Kidney epithelial cell (primary cell): ENCODE measurements around the gene C22orf31. TPM values are rescaled to one million over a fixed set of nuclear protein-coding genes. Genes with fewer than 3 reads are reported as not detected.

Source experiments
- DNase-seq: peaks from one replicate; pipeline ENCODE4 v3.0.0-alpha.2; 2010; ENCODE audit warnings: low read depth
- H3K27me3 ChIP-seq: 2 replicates; pipeline ENCODE4 v1.6.0; 2011; ENCODE audit warnings: low read length; ENCODE audit not compliant: control insufficient read depth, insufficient read depth
- H3K36me3 ChIP-seq: 2 replicates; pipeline ENCODE4 v1.5.1; 2011; ENCODE audit warnings: low read length; ENCODE audit not compliant: control insufficient read depth, insufficient read depth
- H3K4me3 ChIP-seq: 2 replicates; pipeline ENCODE4 v1.5.1; 2011; ENCODE audit warnings: low read depth, mild to moderate bottlenecking, control low read depth, low read length
- total RNA-seq: library from RNA; depleted of rRNA; stranded (reverse); fragments of >200 nt; gene quantifications from 2 replicates; pipeline ENCODE4 v1.2.3, GENCODE V29; 2015
- TF ChIP-seq, protein P1 (sequence below): IDR thresholded peaks from 2 replicates; pipeline ENCODE4 v1.5.1; 2011; ENCODE audit warnings: mild to moderate bottlenecking, moderate library complexity, low read length, control low read depth, inconsistent platforms; ENCODE audit not compliant: insufficient read depth, poor library complexity, severe bottlenecking

C22orf31 gene
- total RNA-seq, 1 donor from 2014 or later, result not detected

GRCh38 chr22:29080106-29080975 lies 18.7 kb upstream of the C22orf31 start:
- Histone ChIP-seq H3K27me3 (no peaks in the 10 kb centered on the region), H3K36me3 (no peaks in the 10 kb centered on the region), H3K4me3 (no peak overlapping the region)
- no peak for DNase-seq
- TF ChIP-seq, protein P1, sequence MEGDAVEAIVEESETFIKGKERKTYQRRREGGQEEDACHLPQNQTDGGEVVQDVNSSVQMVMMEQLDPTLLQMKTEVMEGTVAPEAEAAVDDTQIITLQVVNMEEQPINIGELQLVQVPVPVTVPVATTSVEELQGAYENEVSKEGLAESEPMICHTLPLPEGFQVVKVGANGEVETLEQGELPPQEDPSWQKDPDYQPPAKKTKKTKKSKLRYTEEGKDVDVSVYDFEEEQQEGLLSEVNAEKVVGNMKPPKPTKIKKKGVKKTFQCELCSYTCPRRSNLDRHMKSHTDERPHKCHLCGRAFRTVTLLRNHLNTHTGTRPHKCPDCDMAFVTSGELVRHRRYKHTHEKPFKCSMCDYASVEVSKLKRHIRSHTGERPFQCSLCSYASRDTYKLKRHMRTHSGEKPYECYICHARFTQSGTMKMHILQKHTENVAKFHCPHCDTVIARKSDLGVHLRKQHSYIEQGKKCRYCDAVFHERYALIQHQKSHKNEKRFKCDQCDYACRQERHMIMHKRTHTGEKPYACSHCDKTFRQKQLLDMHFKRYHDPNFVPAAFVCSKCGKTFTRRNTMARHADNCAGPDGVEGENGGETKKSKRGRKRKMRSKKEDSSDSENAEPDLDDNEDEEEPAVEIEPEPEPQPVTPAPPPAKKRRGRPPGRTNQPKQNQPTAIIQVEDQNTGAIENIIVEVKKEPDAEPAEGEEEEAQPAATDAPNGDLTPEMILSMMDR, result no peak

DNA sequence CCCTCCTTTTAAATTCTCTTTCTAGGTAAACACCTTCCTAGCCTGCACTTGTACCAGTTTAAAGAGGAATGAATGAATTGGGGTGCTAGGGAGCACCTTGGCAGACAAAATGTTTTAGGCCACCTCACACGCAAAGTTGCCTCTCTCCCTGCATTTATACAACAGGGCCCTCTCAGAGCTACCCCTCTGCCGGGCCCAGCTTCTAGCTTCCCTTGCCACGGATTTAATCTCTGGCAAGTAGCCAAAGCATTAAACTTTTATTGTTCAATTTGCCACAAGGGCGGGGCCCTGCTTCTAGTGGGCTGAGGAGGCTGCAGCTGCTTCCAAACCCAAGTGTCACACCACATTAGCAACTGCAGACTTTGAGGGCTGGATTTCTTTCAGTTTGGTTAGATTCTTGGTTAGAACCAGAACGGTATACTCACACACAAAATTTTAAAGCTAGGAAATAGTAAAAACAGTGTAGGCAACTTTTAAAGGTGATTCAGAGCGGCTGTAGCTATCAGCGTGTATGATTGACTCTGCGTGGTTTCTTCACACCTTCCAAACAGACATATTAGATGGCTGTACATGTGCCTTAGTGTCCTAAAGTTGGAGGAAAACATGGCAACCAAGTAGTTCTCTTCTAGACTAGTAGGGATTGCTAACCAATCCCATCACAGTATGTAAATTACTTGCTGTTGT lies 17.7 kb upstream of the C22orf31 start:
- no peaks in the 10 kb centered on the region for H3K36me3 ChIP-seq
- TF ChIP-seq, protein P1, result no peak
- no peak overlapping the region for H3K4me3 ChIP-seq
- no peak for DNase-seq
- no peaks in the 10 kb centered on the region for H3K27me3 ChIP-seq

DNA sequence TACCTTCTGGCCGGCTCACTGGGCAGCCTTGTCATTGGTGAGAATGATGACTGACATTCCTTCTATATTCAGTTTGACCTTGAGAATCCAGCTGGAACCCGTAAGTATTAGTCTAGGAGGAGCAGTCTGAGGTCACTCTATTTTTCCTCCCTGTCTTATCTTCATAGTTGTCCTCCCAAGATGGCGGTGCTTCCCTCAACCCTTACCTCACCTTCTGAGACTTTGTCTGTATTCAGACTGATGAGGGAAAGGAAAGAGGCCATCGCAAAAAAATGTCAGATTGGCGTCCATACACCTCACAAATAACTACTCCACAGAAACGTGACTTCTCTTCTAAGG lies 17.2 kb upstream of the C22orf31 start:
- H3K36me3 ChIP-seq, result no peaks in the 10 kb centered on the region
- no peak for DNase-seq
- H3K27me3 ChIP-seq, result no peaks in the 10 kb centered on the region
- H3K4me3 ChIP-seq, result no peak overlapping the region
- TF ChIP-seq, protein P1, result no peak

GRCh38 chr22:29078036-29078868 lies 16.6 kb upstream of the C22orf31 start:
- TF ChIP-seq, protein P1, result no peak
- Histone ChIP-seq H3K36me3 (no peaks in the 10 kb centered on the region), H3K4me3 (no peak overlapping the region), H3K27me3 (peaks cover 4% of the 10 kb centered on the region)
- no peak for DNase-seq

- no peak for DNase-seq
- TF ChIP-seq, protein P1, result no peak
- peaks cover 11% of the 10 kb centered on the region for H3K27me3 ChIP-seq
- no peak overlapping the region for H3K4me3 ChIP-seq
- H3K36me3 ChIP-seq, result no peaks in the 10 kb centered on the region
These were observed 12.7 kb upstream of the C22orf31 start for GRCh38 chr22:29074276-29074772.
